ENCODE measurements around the gene MYBBP1A.

Gene MYBBP1A

GRCh38 chr17:4534928-4535666 lies 20.1 kb downstream of the MYBBP1A start:
- no peak for DNase-seq (ENCODE audit: low read depth, low spot score)
- POLR2A ChIA-PET: interaction anchor here (0.8 kb wide), 1 partner anchor 10 kb away, joined by 5 read pairs; no protein-coding TSS in a partner anchor
- CTCF ChIA-PET: interaction anchor here (0.8 kb wide), 1 partner anchor 30 kb away, joined by 3 read pairs; no protein-coding TSS in a partner anchor
- TF ChIP-seq CTCF (IDR thresholded peaks at IDR 0.05; ENCODE audit: insufficient read depth, low read length, missing control alignments): no peak
- H3K4me3 ChIP-seq (ENCODE audit: low read depth, low read length): no peak overlapping the region

- H3K4me3 ChIP-seq (ENCODE audit: low read depth, low read length): no peak overlapping the region
- POLR2A ChIA-PET: interaction anchor here (0.8 kb wide), 1 partner anchor 10 kb away, joined by 5 read pairs; no protein-coding TSS in a partner anchor
- no peak for DNase-seq (ENCODE audit: low read depth, low spot score)
- CTCF ChIA-PET: interaction anchor here (0.8 kb wide), 1 partner anchor 31 kb away, joined by 3 read pairs; no protein-coding TSS in a partner anchor
- no peak for TF ChIP-seq CTCF (IDR thresholded peaks at IDR 0.05; ENCODE audit: insufficient read depth, low read length, missing control alignments)
Observed at GRCh38 chr17:4534515-4534914, 20.7 kb downstream of the MYBBP1A start.

GRCh38 chr17:4533523-4534504 lies 21.4 kb downstream of the MYBBP1A start:
- ChIA-PET POLR2A (no interaction called here), CTCF (no interaction called here)
- H3K4me3 ChIP-seq (ENCODE audit: low read depth, low read length): no peak overlapping the region
- no peak for TF ChIP-seq CTCF (IDR thresholded peaks at IDR 0.05; ENCODE audit: insufficient read depth, low read length, missing control alignments)
- no peak for DNase-seq (ENCODE audit: low read depth, low spot score)

DNA sequence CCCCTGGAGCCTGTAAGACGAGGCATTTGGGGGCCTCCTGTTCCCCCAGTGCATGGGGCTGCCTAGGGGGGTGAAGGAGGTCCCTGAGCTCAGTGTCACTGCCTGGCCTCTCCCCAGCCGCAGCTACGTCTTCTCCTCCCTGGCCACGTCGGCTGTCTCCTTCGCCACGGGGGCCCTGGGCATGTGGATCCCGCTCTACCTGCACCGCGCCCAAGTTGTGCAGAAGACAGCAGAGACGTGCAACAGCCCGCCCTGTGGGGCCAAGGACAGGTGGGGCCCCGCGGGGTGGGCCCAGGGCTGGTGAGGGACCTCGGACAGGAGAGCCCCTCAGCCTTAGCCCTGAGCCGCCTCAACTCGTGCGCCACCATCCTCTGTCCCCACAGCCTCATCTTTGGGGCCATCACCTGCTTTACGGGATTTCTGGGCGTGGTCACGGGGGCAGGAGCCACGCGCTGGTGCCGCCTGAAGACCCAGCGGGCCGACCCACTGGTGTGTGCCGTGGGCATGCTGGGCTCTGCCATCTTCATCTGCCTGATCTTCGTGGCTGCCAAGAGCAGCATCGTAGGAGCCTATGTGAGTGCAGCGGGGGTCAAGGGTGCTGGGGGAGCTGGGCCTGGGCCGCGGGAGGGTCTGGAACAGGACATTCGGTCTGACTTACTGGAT lies 22.2 kb downstream of the MYBBP1A start:
- no peak for TF ChIP-seq CTCF (IDR thresholded peaks at IDR 0.05; ENCODE audit: insufficient read depth, low read length, missing control alignments)
- no peak overlapping the region for H3K4me3 ChIP-seq (ENCODE audit: low read depth, low read length)
- CTCF ChIA-PET: no interaction called here
- no peak for DNase-seq (ENCODE audit: low read depth, low spot score)
- POLR2A ChIA-PET: no interaction called here

GRCh38 chr17:4531988-4532736 lies 23.0 kb downstream of the MYBBP1A start:
- TF ChIP-seq CTCF (IDR thresholded peaks at IDR 0.05; ENCODE audit: insufficient read depth, low read length, missing control alignments): no peak
- CTCF ChIA-PET: no interaction called here
- POLR2A ChIA-PET: no interaction called here
- DNase-seq (ENCODE audit: low read depth, low spot score): no peak
- no peak overlapping the region for H3K4me3 ChIP-seq (ENCODE audit: low read depth, low read length)

Data from AG04449 (cell line).